CD4-positive, alpha-beta memory T cell (primary cell): ENCODE measurements around the gene KMT2B. TPM values are rescaled to one million over a fixed set of nuclear protein-coding genes. Genes with fewer than 3 reads are reported as not detected.
A peak's percentile ranks its signal among the peaks of the same experiment; 100 is the strongest.

Experiments
- CTCF ChIA-PET: fragments of 350-600 bp; sonication (Branson Sonifier 250); formaldehyde crosslinking; loops from one replicate; lab custom pipeline; 2021; ENCODE audit warnings: inconsistent platforms; ENCODE audit not compliant: partially characterized antibody; lab: Charles Lee
- POLR2A ChIA-PET: fragments of 350-600 bp; sonication (Branson Sonifier 250); formaldehyde crosslinking; loops from one replicate; lab custom pipeline; 2021; ENCODE audit not compliant: partially characterized antibody; lab: Charles Lee
- DNase-seq, 5 donors: peaks; one replicate each; pipeline versions ENCODE4 v3.0.0 to v3.0.0-alpha.2; 2020 to 2022; ENCODE audit warnings: mixed read lengths in 1 of 5
- H3K27ac ChIP-seq: one replicate; pipeline ENCODE4 v1.7.0; 2013; ENCODE audit warnings: low read depth, low read length
- H3K27me3 ChIP-seq: 2 replicates; pipeline ENCODE4 v1.7.0; 2013; ENCODE audit warnings: mild to moderate bottlenecking, low read length, moderate library complexity; ENCODE audit not compliant: insufficient read depth
- H3K36me3 ChIP-seq: 2 replicates; pipeline ENCODE4 v1.7.0; 2013; ENCODE audit warnings: mild to moderate bottlenecking, low read length, moderate library complexity; ENCODE audit not compliant: insufficient read depth
- H3K4me1 ChIP-seq: 2 replicates; pipeline ENCODE4 v1.7.0; 2013; ENCODE audit warnings: mild to moderate bottlenecking, low read length, moderate library complexity; ENCODE audit not compliant: insufficient read depth
- H3K4me3 ChIP-seq, 2 donors: one replicate each; pipeline ENCODE4 v1.7.0; 2013; ENCODE audit warnings: low read length in 2 of 2, mild to moderate bottlenecking in 1 of 2
- H3K9me3 ChIP-seq, 2 donors: one replicate each; pipeline ENCODE4 v1.7.0; 2013; ENCODE audit warnings: low read length in 2 of 2, control low read depth in 1 of 2; ENCODE audit not compliant: control insufficient read depth in 1 of 2
- H3K27ac Mint-ChIP-seq, 7 donors: one replicate each; pipeline ENCODE4 v1.8.0; 2020 to 2021; ENCODE audit warnings: mixed read lengths in 7 of 7, mild to moderate bottlenecking in 6 of 7, inconsistent platforms in 3 of 7, moderate library complexity in 3 of 7
- H3K27me3 Mint-ChIP-seq, 2 donors: one replicate each; pipeline ENCODE4 v1.8.0; 2020 to 2021; ENCODE audit warnings: mixed read lengths in 2 of 2
- H3K36me3 Mint-ChIP-seq, 2 donors: one replicate each; pipeline ENCODE4 v1.8.0; 2020 to 2021; ENCODE audit warnings: mixed read lengths in 2 of 2, inconsistent platforms in 1 of 2, mild to moderate bottlenecking in 1 of 2
- H3K4me1 Mint-ChIP-seq, 4 donors: one replicate each; pipeline ENCODE4 v1.8.0; 2020 to 2021; ENCODE audit warnings: mixed read lengths in 4 of 4, mild to moderate bottlenecking in 1 of 4
- H3K4me3 Mint-ChIP-seq, 8 donors: one replicate each; pipeline ENCODE4 v1.8.0; 2020 to 2021; ENCODE audit warnings: mixed read lengths in 8 of 8, mild to moderate bottlenecking in 7 of 8, moderate library complexity in 6 of 8, inconsistent platforms in 3 of 8
- H3K9me3 Mint-ChIP-seq, 8 donors: one replicate each; pipeline ENCODE4 v1.8.0; 2020 to 2021; ENCODE audit warnings: mixed read lengths in 8 of 8, mild to moderate bottlenecking in 5 of 8, inconsistent platforms in 3 of 8, moderate library complexity in 1 of 8
- intact Hi-C: fragments of 100-400 bp; cut with micrococcal nuclease; formaldehyde crosslinking; loops from one replicate; pipeline ENCODE4 v1.15.1; 2023
- polyA plus RNA-seq, 2 donors: library from polyadenylated mRNA; unstranded; fragments of 300-500 nt; fragmentation: Illumina TruSeq; gene quantifications; one replicate each; pipeline ENCODE4 v1.2.3, GENCODE V29; 2021
- total RNA-seq, 2 experiments: library from RNA; stranded (reverse); gene quantifications; one replicate each; pipeline ENCODE4 v1.2.3, GENCODE V29; 2021

Gene KMT2B
- total and polyA plus RNA-seq, 4 experiments from 2014 or later, result 2.8 to 84.3 (median 83.4) TPM; not detected in 1

DNA sequence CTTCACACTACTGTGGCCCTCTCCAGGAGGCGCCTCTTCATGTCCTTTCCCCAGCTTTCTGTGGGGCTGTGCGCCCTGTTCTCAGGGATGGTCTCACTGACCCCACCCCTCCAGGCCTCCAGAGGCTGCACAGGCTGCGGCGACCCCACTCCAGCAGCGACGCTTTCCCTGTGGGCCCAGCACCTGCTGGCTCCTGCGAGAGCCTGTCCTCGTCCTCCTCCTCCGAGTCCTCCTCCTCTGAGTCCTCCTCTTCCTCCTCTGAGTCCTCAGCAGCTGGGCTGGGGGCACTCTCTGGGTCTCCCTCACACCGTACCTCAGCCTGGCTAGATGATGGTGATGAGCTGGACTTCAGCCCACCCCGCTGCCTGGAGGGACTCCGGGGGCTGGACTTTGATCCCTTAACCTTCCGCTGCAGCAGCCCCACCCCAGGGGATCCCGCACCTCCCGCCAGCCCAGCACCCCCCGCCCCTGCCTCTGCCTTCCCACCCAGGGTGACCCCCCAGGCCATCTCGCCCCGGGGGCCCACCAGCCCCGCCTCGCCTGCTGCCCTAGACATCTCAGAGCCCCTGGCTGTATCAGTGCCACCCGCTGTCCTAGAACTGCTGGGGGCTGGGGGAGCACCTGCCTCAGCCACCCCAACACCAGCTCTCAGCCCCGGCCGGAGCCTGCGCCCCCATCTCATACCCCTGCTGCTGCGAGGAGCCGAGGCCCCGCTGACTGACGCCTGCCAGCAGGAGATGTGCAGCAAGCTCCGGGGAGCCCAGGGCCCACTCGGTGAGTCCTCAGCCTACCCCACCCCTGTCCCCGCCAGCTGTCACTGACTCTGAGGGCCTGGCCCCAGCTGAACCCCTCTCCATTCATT is 68.7 kb downstream of the KMT2B start:
- H3K27ac ChIP-seq, result no peak overlapping the region
- H3K9me3 Mint-ChIP-seq, result peaks cover 0 to 2% (median 0%) of the 10 kb centered on the region in 8 donors
- H3K9me3 ChIP-seq, result no peaks in the 10 kb centered on the region
- ChIA-PET CTCF (no interaction called here), POLR2A (no interaction called here)
- H3K4me1 ChIP-seq, result no peaks in the 10 kb centered on the region
- H3K27ac Mint-ChIP-seq, result peak overlapping the region in 1 of 7 donors; percentile 71
- no peak for DNase-seq
- peaks cover 0 to 1% (median 0%) of the 10 kb centered on the region in 4 donors for H3K4me1 Mint-ChIP-seq
- H3K36me3 ChIP-seq, result peaks cover 3% of the 10 kb centered on the region
- H3K4me3 ChIP-seq, result no peak overlapping the region
- no peaks in the 10 kb centered on the region for H3K27me3 ChIP-seq
- intact Hi-C loops, result no loop called here
- H3K4me3 Mint-ChIP-seq, result no peak overlapping the region
- no peaks in the 10 kb centered on the region for H3K27me3 Mint-ChIP-seq
- H3K36me3 Mint-ChIP-seq, result peaks cover 7 to 9% of the 10 kb centered on the region in 2 donors

DNA sequence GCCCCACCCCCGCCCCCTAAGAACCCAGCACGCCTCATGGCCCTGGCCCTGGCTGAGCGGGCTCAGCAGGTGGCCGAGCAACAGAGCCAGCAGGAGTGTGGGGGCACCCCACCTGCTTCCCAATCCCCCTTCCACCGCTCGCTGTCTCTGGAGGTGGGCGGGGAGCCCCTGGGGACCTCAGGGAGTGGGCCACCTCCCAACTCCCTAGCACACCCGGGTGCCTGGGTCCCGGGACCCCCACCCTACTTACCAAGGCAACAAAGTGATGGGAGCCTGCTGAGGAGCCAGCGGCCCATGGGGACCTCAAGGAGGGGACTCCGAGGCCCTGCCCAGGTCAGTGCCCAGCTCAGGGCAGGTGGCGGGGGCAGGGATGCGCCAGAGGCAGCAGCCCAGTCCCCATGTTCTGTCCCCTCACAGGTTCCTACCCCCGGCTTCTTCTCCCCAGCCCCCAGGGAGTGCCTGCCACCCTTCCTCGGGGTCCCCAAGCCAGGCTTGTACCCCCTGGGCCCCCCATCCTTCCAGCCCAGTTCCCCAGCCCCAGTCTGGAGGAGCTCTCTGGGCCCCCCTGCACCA is 69.5 kb downstream of the KMT2B start:
- H3K36me3 Mint-ChIP-seq, result peaks cover 7% of the 10 kb centered on the region in 2 donors
- Histone ChIP-seq H3K27ac (no peak overlapping the region), H3K4me1 (no peaks in the 10 kb centered on the region), H3K27me3 (no peaks in the 10 kb centered on the region), H3K4me3 (no peak overlapping the region), H3K36me3 (no peaks in the 10 kb centered on the region), H3K9me3 (no peaks in the 10 kb centered on the region)
- ChIA-PET CTCF (no interaction called here), POLR2A (no interaction called here)
- peaks cover 0 to 1% (median 0%) of the 10 kb centered on the region in 4 donors for H3K4me1 Mint-ChIP-seq
- no peak overlapping the region for H3K27ac Mint-ChIP-seq
- peaks cover 0 to 2% (median 0%) of the 10 kb centered on the region in 8 donors for H3K9me3 Mint-ChIP-seq
- no peak overlapping the region for H3K4me3 Mint-ChIP-seq
- no peak for DNase-seq
- H3K27me3 Mint-ChIP-seq, result no peaks in the 10 kb centered on the region
- intact Hi-C loops, result no loop called here

Other genes starting within 250 kb of the KMT2B start
- not detected for gene KRTDAP, start 227.5 kb upstream of the KMT2B start, total RNA-seq
- gene KRTDAP, start 227.5 kb upstream of the KMT2B start, polyA plus RNA-seq, result not detected
- gene DMKN, start 204.4 kb upstream of the KMT2B start, total RNA-seq, result 1 to 10 TPM in 1 of 2 experiments, under 1 TPM in 1; 0.97 to 1.4 TPM
- under 1 TPM in 1 of 2 donors, not detected in 1; 0.89 TPM for gene DMKN, start 204.4 kb upstream of the KMT2B start, polyA plus RNA-seq
- not detected for gene SBSN, start 189.7 kb upstream of the KMT2B start, total RNA-seq
- not detected for gene SBSN, start 189.7 kb upstream of the KMT2B start, polyA plus RNA-seq
- not detected for gene GAPDHS, start 184.5 kb upstream of the KMT2B start, total RNA-seq
- gene GAPDHS, start 184.5 kb upstream of the KMT2B start, polyA plus RNA-seq, result not detected
- gene TMEM147, start 172.4 kb upstream of the KMT2B start, total RNA-seq, result 10 to 100 TPM; 41.3 to 41.9 TPM
- gene TMEM147, start 172.4 kb upstream of the KMT2B start, polyA plus RNA-seq, result 100 to 1,000 TPM; 160 to 189 TPM
- gene ATP4A, start 154.3 kb upstream of the KMT2B start, total RNA-seq, result not detected
- not detected for gene ATP4A, start 154.3 kb upstream of the KMT2B start, polyA plus RNA-seq
- gene PMIS2, start 131.8 kb upstream of the KMT2B start, total RNA-seq, result not detected
- gene PMIS2, start 131.8 kb upstream of the KMT2B start, polyA plus RNA-seq, result not detected
- 10 to 100 TPM; 28.2 to 29.3 TPM for gene HAUS5, start 105.3 kb upstream of the KMT2B start, total RNA-seq
- 1 to 10 TPM; 7.8 to 9.4 TPM for gene HAUS5, start 105.3 kb upstream of the KMT2B start, polyA plus RNA-seq
- gene RBM42, start 89.0 kb upstream of the KMT2B start, total RNA-seq, result 10 to 100 TPM; 53.0 to 55.8 TPM
- gene RBM42, start 89.0 kb upstream of the KMT2B start, polyA plus RNA-seq, result 10 to 100 TPM; 42.9 to 61.0 TPM
- gene ETV2, start 76.3 kb upstream of the KMT2B start, total RNA-seq, result 1 to 10 TPM in 1 of 2 experiments, not detected in 1; 1.3 TPM
- 1 to 10 TPM; 1.1 to 1.2 TPM for gene ETV2, start 76.3 kb upstream of the KMT2B start, polyA plus RNA-seq
- 100 to 1,000 TPM; 212 to 250 TPM for gene COX6B1, start 69.7 kb upstream of the KMT2B start, total RNA-seq
- 100 to 1,000 TPM; 747 to 810 TPM for gene COX6B1, start 69.7 kb upstream of the KMT2B start, polyA plus RNA-seq
- under 1 TPM; 0.55 to 0.72 TPM for gene UPK1A, start 51.5 kb upstream of the KMT2B start, total RNA-seq
- gene UPK1A, start 51.5 kb upstream of the KMT2B start, polyA plus RNA-seq, result not detected
- gene ZBTB32, start 13.4 kb upstream of the KMT2B start, total RNA-seq, result under 1 TPM; 0.49 to 0.50 TPM
- gene ZBTB32, start 13.4 kb upstream of the KMT2B start, polyA plus RNA-seq, result under 1 TPM in 1 of 2 donors, not detected in 1; 0.45 TPM
- gene IGFLR1, start 24.4 kb downstream of the KMT2B start, total RNA-seq, result 100 to 1,000 TPM; 119 to 124 TPM
- gene IGFLR1, start 24.4 kb downstream of the KMT2B start, polyA plus RNA-seq, result 10 to 100 TPM; 93.9 to 99.5 TPM
- gene U2AF1L4, start 27.4 kb downstream of the KMT2B start, total RNA-seq, result 10 to 100 TPM; 60.5 to 65.2 TPM
- 10 to 100 TPM; 48.7 to 50.9 TPM for gene U2AF1L4, start 27.4 kb downstream of the KMT2B start, polyA plus RNA-seq
- 10 to 100 TPM; 27.2 TPM for gene PSENEN, start 27.6 kb downstream of the KMT2B start, total RNA-seq
- 10 to 100 TPM; 84.6 to 89.9 TPM for gene PSENEN, start 27.6 kb downstream of the KMT2B start, polyA plus RNA-seq
- gene LIN37, start 30.6 kb downstream of the KMT2B start, total RNA-seq, result 10 to 100 TPM; 26.3 to 29.4 TPM
- gene LIN37, start 30.6 kb downstream of the KMT2B start, polyA plus RNA-seq, result 10 to 100 TPM in 1 of 2 donors, 1 to 10 TPM in 1; 8.3 to 13.3 TPM
- gene HSPB6, start 39.0 kb downstream of the KMT2B start, total RNA-seq, result not detected
- gene HSPB6, start 39.0 kb downstream of the KMT2B start, polyA plus RNA-seq, result not detected
- 10 to 100 TPM; 45.1 to 46.5 TPM for gene PROSER3, start 40.2 kb downstream of the KMT2B start, total RNA-seq
- 10 to 100 TPM in 1 of 2 donors, 1 to 10 TPM in 1; 2.0 to 11.8 TPM for gene PROSER3, start 40.2 kb downstream of the KMT2B start, polyA plus RNA-seq
- gene ARHGAP33, start 57.6 kb downstream of the KMT2B start, total RNA-seq, result 10 to 100 TPM; 15.8 to 19.4 TPM
- gene ARHGAP33, start 57.6 kb downstream of the KMT2B start, polyA plus RNA-seq, result under 1 TPM in 1 of 2 donors, not detected in 1; 0.29 TPM
- gene PRODH2, start 94.8 kb downstream of the KMT2B start, total RNA-seq, result not detected
- not detected for gene PRODH2, start 94.8 kb downstream of the KMT2B start, polyA plus RNA-seq
- not detected for gene NPHS1, start 134.5 kb downstream of the KMT2B start, total RNA-seq
- gene NPHS1, start 134.5 kb downstream of the KMT2B start, polyA plus RNA-seq, result not detected
- gene KIRREL2, start 138.9 kb downstream of the KMT2B start, total RNA-seq, result not detected
- under 1 TPM in 1 of 2 donors, not detected in 1; 0.08 TPM for gene KIRREL2, start 138.9 kb downstream of the KMT2B start, polyA plus RNA-seq
- gene APLP1, start 150.6 kb downstream of the KMT2B start, total RNA-seq, result not detected
- under 1 TPM in 1 of 2 donors, not detected in 1; 0.70 TPM for gene APLP1, start 150.6 kb downstream of the KMT2B start, polyA plus RNA-seq
- 10 to 100 TPM; 36.6 to 50.0 TPM for gene NFKBID, start 182.5 kb downstream of the KMT2B start, total RNA-seq
- gene NFKBID, start 182.5 kb downstream of the KMT2B start, polyA plus RNA-seq, result 1 to 10 TPM; 1.3 to 7.1 TPM
- gene HCST, start 184.5 kb downstream of the KMT2B start, total RNA-seq, result 10 to 100 TPM; 66.2 to 75.2 TPM
- gene HCST, start 184.5 kb downstream of the KMT2B start, polyA plus RNA-seq, result 100 to 1,000 TPM; 567 to 684 TPM
- 10 to 100 TPM; 12.7 to 17.3 TPM for gene TYROBP, start 190.3 kb downstream of the KMT2B start, total RNA-seq
- gene TYROBP, start 190.3 kb downstream of the KMT2B start, polyA plus RNA-seq, result 1 to 10 TPM; 2.3 to 2.5 TPM
- 10 to 100 TPM; 15.7 to 16.3 TPM for gene LRFN3, start 218.4 kb downstream of the KMT2B start, total RNA-seq
- 1 to 10 TPM in 1 of 2 donors, under 1 TPM in 1; 0.45 to 2.4 TPM for gene LRFN3, start 218.4 kb downstream of the KMT2B start, polyA plus RNA-seq